HEK293 (cell line): ENCODE results near the gene ZNF555.

ENCODE experiments used
- BCL11A ChIP-seq: fragments of 450-650 bp; formaldehyde crosslinking; IDR thresholded peaks from 2 replicates; pipeline ENCODE4 v1.5.1; 2016; ENCODE audit warnings: low read depth, missing biosample characterization, missing genetic modification characterization
- KLF16 ChIP-seq: fragments of 450-650 bp; formaldehyde crosslinking; IDR thresholded peaks from 2 replicates; pipeline ENCODE4 v1.5.1; 2017; ENCODE audit warnings: missing biosample characterization, missing genetic modification characterization
- REST ChIP-seq: fragments of 450-650 bp; formaldehyde crosslinking; IDR thresholded peaks from 2 replicates; pipeline ENCODE4 v1.5.1; 2016; ENCODE audit warnings: missing biosample characterization, missing genetic modification characterization
- SALL2 ChIP-seq: fragments of 450-650 bp; formaldehyde crosslinking; IDR thresholded peaks from 2 replicates; pipeline ENCODE4 v1.5.0; 2017; ENCODE audit warnings: missing biosample characterization, mild to moderate bottlenecking, missing genetic modification characterization, borderline replicate concordance
- ZNF530 ChIP-seq: fragments of 450-650 bp; formaldehyde crosslinking; IDR thresholded peaks from 2 replicates; pipeline ENCODE4 v1.5.1; 2016; ENCODE audit warnings: low read depth, missing biosample characterization, missing genetic modification characterization
- ZNF623 ChIP-seq: fragments of 450-650 bp; formaldehyde crosslinking; IDR thresholded peaks from 2 replicates; pipeline ENCODE4 v1.5.1; 2016; ENCODE audit warnings: missing biosample characterization, missing genetic modification characterization
- ZNF660 ChIP-seq: fragments of 450-650 bp; IDR thresholded peaks from 2 replicates; pipeline ENCODE4 v1.5.1; 2018; ENCODE audit warnings: missing biosample characterization, mild to moderate bottlenecking, missing genetic modification characterization
- ZNF830 ChIP-seq: fragments of 450-650 bp; IDR thresholded peaks from 2 replicates; pipeline ENCODE4 v1.5.0; 2018; ENCODE audit warnings: missing biosample characterization, missing genetic modification characterization, low read depth, mild to moderate bottlenecking, moderate library complexity
- TF ChIP-seq, protein P1 (sequence below): fragments of 450-650 bp; formaldehyde crosslinking; IDR thresholded peaks from 2 replicates; pipeline ENCODE4 v1.5.1; 2016; ENCODE audit warnings: missing biosample characterization, missing genetic modification characterization

GRCh38 chr19:2837430-2837829 lies 3.8 kb upstream of the ZNF555 start:
- TF ChIP-seq, protein P1, sequence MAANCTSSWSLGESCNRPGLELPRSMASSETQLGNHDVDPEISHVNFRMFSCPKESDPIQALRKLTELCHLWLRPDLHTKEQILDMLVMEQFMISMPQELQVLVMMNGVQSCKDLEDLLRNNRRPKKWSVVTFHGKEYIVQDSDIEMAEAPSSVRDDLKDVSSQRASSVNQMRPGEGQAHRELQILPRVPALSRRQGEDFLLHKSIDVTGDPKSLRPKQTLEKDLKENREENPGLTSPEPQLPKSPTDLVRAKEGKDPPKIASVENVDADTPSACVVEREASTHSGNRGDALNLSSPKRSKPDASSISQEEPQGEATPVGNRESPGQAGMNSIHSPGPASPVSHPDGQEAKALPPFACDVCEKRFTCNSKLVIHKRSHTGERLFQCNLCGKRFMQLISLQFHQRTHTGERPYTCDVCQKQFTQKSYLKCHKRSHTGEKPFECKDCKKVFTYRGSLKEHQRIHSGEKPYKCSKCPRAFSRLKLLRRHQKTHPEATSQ (tag by site-specific recombination): no peak
- TF ChIP-seq BCL11A (tag by site-specific recombination): no peak
- no peak for TF ChIP-seq SALL2 (tag by site-specific recombination)
- TF ChIP-seq ZNF623 (tag by site-specific recombination): no peak
- no peak for TF ChIP-seq ZNF660 (tag by site-specific recombination)
- no peak for TF ChIP-seq KLF16 (tag by site-specific recombination)
- no peak for TF ChIP-seq ZNF830 (tag by site-specific recombination)
- no peak for TF ChIP-seq REST (tag by site-specific recombination)
- no peak for TF ChIP-seq ZNF530 (tag by site-specific recombination)
